ENCODE data around the gene FAM118B. TPM values are rescaled to one million over a fixed set of nuclear protein-coding genes. Genes with fewer than 3 reads are reported as not detected.

The FAM118B gene
- total and polyA plus RNA-seq, 4 donors, result 3.7 to 12.0 (median 6.6) TPM

Small RNAs within 50 kb of the gene (small RNA-seq; reads per million reads assigned to genes)
- not detected for gene AP001893.2
- gene RN7SL351P, result not detected
- gene RNU4-86P, result not detected

Other genes with a start within 250 kb of the FAM118B start
- 1 to 10 TPM; 7.1 to 7.4 TPM for gene CDON, start 148.9 kb upstream of the FAM118B start, total RNA-seq
- under 1 TPM; 0.69 to 0.85 TPM for gene CDON, start 148.9 kb upstream of the FAM118B start, polyA plus RNA-seq
- gene RPUSD4, start 132 bp upstream of the FAM118B start, total RNA-seq, result 10 to 100 TPM; 20.5 to 23.7 TPM
- gene RPUSD4, start 132 bp upstream of the FAM118B start, polyA plus RNA-seq, result 10 to 100 TPM in 1 of 2 donors, 1 to 10 TPM in 1; 9.4 to 13.8 TPM
- 100 to 1,000 TPM in 1 of 2 donors, 10 to 100 TPM in 1; 28.7 to 138 TPM for gene SRPRA, start 57.1 kb downstream of the FAM118B start, total RNA-seq
- gene SRPRA, start 57.1 kb downstream of the FAM118B start, polyA plus RNA-seq, result 100 to 1,000 TPM in 1 of 2 donors, 10 to 100 TPM in 1; 66.4 to 143 TPM
- gene FOXRED1, start 57.4 kb downstream of the FAM118B start, total RNA-seq, result 10 to 100 TPM; 24.0 to 38.9 TPM
- gene FOXRED1, start 57.4 kb downstream of the FAM118B start, polyA plus RNA-seq, result 10 to 100 TPM; 29.5 to 30.2 TPM
- 1 to 10 TPM; 4.4 to 9.5 TPM for gene TIRAP, start 71.3 kb downstream of the FAM118B start, total RNA-seq
- 1 to 10 TPM; 3.9 to 8.5 TPM for gene TIRAP, start 71.3 kb downstream of the FAM118B start, polyA plus RNA-seq
- gene DCPS, start 92.3 kb downstream of the FAM118B start, total RNA-seq, result 10 to 100 TPM in 1 of 2 donors, 1 to 10 TPM in 1; 5.6 to 10.7 TPM
- 10 to 100 TPM; 27.3 to 61.0 TPM for gene DCPS, start 92.3 kb downstream of the FAM118B start, polyA plus RNA-seq
- 10 to 100 TPM in 1 of 2 donors, 1 to 10 TPM in 1; 7.4 to 18.4 TPM for gene ST3GAL4, start 143.9 kb downstream of the FAM118B start, total RNA-seq
- gene ST3GAL4, start 143.9 kb downstream of the FAM118B start, polyA plus RNA-seq, result 10 to 100 TPM in 1 of 2 donors, 1 to 10 TPM in 1; 4.5 to 13.7 TPM